ELR (cell line): ENCODE data around the gene FREM3.
A peak's percentile ranks its signal among the peaks of the same experiment; 100 is the strongest.
"Not testable (repeated sequence)": the region's sequence is repeated elsewhere in the genome, so short reads cannot be mapped to it uniquely, and the experiment has no call there.

Source experiments
- DNase-seq: peaks from one replicate; pipeline ENCODE4 v3.0.0-alpha.2; 2015; ENCODE audit warnings: low read depth

The FREM3 gene

DNA sequence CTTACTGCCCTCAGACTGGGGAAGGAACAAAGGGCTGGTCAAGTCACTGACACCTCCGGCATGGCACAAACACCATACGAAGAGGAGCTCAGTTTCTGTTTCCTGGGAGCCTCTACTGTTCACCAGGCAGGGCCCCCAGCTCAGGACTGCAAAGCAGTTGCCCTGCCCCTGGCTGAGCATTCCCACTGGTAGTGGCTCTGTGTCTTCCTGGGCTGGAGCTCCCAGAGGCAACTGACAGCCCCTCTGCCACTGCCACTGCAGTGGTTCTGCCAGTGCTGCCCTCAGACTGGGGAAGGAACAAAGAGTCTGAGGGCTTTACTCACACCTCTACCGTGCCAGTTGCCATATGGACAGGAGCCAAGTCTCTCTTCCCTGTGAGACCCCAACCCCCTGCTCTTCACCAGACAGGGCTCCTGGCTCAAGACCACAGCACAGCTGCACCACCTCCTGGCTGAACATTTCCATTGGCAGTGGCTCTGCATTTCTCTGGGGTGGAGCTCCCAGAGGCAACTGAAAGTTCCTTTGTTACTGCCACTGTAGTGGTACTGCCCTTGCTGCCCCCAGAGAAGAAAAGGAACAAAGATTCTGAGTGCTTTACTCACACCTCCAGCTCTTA lies 119.0 kb downstream of the FREM3 start:
- DNase-seq = no peak

DNA sequence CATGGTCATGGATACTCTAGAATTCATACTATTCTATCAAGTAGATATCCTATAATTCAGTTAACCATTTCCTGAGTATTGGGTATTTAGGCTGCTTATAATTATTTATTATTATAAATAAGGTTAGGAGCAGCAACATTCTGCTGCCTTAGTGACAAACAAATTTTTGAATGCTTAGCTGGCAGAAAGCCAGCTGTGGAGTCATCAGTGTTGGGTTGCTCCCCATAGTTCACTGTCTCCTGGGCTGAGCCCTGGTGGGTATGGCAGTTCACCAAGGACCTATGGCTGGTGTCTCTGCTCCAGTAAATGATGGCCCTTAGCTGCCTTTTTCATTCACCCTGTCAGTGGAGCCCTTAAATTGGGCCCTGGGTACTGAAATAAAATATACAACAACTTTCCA lies 125.1 kb downstream of the FREM3 start:
- no peak for DNase-seq

DNA sequence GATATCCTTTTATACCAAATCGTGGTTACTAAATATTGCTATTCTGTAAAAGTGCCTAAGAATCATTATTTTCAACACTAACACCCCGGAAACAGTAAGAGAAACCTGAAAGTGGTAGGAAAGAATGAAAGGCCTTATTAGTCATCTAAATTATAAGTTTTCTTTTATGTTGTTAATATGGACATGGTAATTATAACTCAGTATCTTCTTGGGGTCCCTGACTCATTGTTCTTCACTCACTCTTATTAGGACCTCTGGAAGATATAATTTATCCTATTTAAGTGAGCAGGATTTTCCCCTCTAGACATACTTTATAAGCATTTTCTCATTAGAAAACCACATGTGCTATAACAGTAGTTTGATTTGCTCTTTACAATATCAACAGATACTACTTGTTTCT lies 136.0 kb downstream of the FREM3 start:
- no peak for DNase-seq

DNA sequence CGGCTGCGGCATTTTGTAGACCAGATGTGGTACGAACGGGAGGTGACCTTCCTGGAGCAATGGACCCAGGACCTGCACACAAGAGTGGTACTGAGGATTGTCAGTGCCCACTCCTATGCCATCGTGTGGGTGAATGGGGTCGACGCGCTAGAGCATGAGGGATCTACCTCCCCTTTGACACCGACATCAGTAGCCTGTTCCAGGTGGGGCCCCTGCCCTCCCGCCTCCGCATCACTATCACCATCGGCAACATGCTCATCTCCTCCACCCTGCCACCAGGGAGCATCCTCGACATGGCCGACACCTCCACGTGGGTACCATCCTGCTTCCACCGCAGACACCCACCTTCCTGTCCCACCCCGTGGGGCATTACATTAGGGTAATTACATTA lies 140.7 kb downstream of the FREM3 start:
- DNase-seq = no peak

DNA sequence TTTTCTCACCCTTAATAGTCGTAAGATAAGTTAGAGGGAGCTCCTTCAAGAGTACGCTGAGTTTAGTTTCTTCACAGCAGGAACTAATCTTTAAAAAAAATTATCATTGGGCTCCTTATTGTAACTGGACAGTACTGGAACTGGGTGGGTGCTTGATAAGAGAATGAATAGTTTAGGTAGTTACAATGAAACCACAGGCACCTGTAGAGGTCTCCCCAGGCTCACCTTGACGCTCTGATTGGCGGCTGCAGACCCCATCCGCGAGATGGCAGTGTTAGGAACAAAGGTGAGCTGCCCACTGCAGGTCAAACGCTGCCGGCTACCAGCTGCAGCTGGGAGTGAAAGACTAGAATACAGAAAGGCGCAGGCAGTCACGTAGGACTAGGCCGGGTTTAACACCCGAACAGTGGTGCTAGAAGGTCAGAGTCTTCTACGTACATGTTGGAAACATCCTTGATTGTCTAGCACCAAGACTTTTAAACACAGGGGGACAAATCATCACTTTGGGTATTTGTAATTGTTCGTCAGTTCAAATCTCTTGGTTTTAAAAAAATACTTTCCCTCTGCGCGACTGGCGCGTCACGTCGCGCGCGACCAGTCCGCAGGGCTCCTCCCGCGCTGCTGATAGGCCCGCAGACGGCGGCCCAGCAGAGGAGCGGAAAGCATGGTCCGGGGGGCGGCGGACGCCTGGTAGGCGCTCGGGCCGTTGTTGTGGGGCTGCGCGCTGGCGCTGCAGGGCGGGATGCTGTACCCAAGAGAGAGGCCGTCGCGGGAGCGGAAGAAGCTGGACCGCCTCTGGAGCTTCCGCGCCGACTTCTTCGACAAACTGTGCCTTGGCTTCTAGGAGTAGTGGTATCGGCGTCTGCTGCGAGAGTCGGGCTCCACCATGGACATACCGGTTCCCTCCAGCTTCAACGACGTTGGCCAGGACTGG lies 141.4 kb downstream of the FREM3 start:
- DNase-seq = peak; percentile 57

DNA sequence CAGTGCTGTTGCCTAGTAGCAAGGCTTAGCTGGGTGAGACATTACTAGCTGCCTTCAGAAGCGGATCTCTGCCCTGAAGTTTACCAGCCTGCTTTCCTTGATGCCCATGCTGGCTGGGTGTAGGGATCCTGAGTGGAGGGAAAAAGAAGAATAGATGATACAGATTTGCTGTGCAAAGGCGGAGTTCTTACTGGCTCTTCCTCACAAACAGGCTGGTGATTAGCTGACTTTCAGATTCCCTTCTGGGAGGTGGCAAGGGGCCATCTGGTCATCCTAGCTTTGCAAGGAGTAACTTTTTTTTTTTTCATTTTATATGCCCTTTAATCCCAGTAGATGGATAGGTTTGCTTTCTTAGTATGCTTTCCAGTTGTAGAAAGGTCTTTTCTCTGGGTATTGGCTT lies 142.2 kb downstream of the FREM3 start:
- no peak for DNase-seq

DNA sequence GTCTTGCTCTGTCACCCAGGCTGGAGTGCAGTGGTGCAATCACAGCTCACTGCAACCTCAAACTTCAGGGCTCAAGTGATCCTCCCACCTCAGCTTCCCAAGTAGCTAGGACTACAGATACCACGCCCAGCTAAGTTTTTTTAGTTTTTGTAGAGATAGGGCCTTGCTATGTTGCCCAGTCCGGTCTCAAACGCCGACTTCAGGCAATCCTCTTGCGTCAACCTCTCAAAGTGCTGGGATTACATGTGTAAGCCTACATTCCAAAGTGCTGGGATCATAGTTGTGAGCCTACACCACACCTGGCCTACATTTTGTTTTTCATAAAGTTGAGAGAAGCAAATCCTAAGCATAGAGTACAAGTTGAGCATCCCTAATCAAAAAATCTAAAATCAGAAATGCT lies 144.8 kb downstream of the FREM3 start:
- DNase-seq = no peak

DNA sequence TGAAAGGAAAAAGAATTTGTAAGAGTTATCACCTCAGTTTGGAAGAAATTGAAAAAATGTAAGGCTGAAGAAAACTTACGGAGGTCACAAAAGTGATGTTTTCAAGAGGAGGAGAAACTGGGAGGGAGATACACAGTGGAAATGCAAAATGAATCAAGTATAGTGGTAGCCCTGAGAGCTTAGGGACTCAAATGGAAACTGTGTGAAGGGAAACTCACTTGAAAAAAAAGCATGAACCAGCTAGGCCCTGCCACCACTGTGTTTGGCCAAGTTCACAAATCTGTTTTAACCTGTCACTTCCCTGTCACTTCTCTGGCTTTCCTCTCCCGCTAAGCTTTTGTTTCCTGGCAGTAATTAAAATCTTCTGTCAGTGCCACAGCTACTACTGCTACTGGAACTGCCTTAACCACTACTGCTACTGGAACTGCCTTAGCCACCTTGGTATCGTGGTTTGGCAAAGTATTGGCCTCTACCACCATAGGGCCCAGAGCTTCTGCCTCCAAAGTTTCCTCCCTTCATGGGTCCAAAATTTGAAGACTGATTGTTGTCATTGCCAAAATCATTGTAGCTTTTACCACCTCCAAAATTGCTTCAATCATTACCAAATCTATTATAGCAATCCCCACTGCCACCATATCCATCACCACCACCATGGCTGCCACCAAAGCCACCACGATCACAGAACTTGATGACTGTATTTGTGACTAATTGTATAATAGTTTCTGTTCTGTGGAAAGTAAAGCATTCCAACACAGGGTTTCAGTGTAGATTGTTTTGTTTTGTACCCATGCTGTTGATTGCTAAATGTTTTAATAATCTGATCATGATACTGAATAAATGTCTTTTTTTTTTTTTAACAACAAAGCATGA lies 145.5 kb downstream of the FREM3 start:
- DNase-seq = no peak

DNA sequence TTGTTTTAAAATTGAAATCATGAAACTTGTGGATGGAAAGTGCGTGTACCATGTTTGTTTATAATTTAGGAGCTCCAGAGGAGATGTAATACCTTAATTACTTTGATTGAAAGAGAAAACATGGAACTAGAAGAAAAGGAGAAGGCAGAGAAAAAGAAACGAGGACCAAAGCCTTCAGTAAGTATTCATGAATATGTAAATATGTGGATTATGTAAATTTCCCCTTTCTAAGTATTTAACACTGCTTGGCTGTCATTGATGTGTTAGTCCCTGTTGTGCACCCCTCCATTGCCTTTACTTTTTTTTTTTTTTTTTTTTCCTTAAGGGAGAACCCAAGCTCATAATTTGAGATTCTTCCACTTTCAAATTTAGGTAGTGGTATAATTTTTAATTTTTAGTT lies 150.5 kb downstream of the FREM3 start:
- DNase-seq = no peak

DNA sequence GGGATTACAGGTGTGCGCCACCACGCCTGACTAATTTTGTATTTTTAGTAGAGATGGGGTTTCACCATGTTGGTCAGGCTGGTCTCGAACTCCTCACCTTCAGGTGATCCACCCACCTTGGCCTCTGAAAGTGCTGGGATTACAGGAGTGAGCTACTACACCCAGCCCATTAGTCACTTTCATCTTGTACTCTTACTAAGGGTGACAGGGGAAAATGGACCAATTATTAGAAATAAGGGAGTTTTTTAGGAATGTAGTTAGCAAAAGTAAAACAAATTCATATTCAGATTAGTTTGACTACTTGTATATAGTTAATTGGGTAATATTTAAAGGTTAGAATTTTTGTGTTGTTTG lies 160.8 kb downstream of the FREM3 start:
- no peak for DNase-seq

DNA sequence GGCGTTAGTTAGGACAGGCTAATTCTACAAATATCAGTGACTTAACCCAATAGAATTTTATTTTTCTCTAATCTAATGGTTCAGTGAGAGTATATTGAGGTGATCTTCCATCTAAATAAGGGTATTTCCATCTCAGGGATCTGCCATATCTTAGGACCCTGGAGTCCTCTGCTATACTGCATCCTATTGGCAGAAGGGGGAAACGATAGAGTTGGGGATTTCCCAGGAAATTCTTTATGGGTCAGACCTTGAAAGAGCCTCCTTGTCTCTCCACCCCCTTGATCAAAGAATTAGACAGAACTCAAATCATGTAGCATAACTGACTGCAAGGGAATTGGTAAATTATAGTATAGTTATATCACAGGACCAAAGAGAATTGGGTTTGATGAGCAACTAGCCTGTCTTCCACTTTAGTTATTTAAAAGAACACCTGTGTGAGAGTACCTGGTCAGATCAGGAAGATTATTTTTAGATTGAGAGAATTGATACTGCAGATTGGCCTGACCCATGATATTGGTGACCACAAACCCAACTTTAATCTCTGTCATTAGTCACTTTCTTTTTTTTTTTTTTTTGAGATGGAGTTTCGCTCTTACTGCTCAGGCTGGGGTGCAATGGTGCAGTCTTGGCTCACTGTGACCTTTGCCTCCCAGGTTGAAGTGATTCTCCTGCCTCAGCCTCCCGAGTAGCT lies 161.4 kb downstream of the FREM3 start:
- no peak for DNase-seq

DNA sequence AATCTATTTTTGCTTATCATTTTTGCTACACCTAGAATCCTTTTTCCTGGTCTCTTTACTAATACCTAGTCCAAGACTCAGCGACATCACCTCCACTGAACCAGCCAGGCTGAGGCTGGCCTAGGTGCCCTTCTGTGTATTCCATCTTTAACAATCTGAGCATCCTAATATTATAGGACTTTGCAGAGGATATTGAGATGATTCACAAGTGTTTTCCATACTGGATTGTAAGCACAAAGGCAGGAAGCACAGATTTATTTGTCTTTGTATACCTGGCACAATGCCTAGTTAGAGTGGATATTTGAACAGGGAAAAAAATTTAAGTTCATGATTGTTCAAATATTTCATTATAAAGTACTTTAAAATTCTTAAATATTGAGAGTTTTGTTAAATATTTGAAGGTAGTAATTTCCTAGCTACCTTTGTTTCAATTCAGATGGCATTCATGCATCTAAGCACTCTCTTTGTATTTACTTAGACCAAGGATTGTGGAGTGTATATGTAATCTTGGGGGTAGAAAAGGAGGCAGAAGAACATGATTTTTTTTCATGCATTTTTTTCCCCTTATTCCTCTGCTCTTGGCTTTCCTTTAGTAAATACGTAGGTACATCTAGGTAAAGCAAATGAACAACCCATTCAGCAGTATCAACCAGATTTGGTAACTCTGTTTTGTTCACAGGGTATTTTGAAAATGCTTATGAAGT lies 168.5 kb downstream of the FREM3 start:
- peak; percentile 9 for DNase-seq

DNA sequence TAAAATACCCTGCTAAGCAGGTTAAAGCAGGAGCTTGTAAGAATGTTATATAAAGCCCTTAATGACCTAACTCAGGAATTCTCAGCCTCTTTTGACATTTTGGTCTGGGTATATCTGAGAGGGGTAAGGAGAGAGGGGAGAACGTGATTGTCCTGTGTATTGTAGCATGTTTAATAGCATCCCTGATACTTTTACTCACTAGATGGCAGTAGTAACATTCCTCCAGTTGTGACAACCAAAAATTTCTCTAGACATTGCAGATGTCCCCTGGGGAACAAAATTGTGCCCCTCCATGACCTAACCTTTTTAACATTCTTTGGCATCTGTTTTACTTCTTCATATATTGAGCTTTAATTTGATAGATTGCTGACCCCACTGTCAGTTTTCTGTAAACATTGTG lies 169.1 kb downstream of the FREM3 start:
- peak; percentile 17 for DNase-seq

DNA sequence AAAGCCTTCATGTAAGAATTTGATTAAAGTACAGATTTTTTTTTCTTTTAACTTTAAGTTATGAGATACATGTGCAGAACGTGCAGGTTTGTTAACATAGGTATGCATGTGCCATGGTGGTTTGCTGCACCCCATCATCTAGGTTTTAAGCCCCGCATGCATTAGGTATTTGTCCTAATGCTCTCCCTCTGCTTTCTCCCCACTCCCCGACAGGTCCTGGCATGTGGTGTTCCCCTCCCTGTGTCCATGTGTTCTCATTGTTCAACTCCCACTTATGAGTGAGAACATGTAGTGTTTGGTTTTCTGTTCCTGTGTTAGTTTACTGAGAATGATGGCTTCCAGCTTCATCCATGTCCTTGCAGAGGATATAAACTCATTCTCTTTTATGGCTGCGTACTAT lies 172.4 kb downstream of the FREM3 start:
- not testable (repeated sequence) for DNase-seq
